ENCODE data around the gene IL17RC.
"Not testable (repeated sequence)": the region's sequence is repeated elsewhere in the genome, so short reads cannot be mapped to it uniquely, and the experiment has no call there.

IL17RC gene

GRCh38 chr3:9916346-9916733, 558 bp upstream of the IL17RC start:
- DNase-seq, result no peak

- DNase-seq, result no peak
Observed at GRCh38 chr3:9917820-9918219, 922 bp downstream of the IL17RC start.

- DNase-seq, result no peak
Observed at GRCh38 chr3:9918261-9919038, 1.6 kb downstream of the IL17RC start.

GRCh38 chr3:9928158-9928557, 11.3 kb downstream of the IL17RC start:
- no peak for DNase-seq

- DNase-seq, result peak in 1 of 2 experiments; percentile 40
Observed at GRCh38 chr3:9930804-9931418, 14.0 kb downstream of the IL17RC start.

GRCh38 chr3:9932535-9932842, 15.6 kb downstream of the IL17RC start:
- no peak for DNase-seq

- DNase-seq, result peak; percentile 84 to 87
Observed at GRCh38 chr3:9932843-9933560, 16.1 kb downstream of the IL17RC start.

GRCh38 chr3:9933561-9934234, 16.8 kb downstream of the IL17RC start, which contains the start of gene CRELD1:
Gene CRELD1, plus strand, starts transcription at chr3:9933834. Its CDS starts 605 bp downstream, at chr3:9934439.
- peak; percentile 95 to 96 for DNase-seq

GRCh38 chr3:9934235-9934621, 17.3 kb downstream of the IL17RC start:
- peak in 1 of 2 experiments; percentile 53 for DNase-seq

GRCh38 chr3:9934993-9935392, 18.1 kb downstream of the IL17RC start:
- no peak for DNase-seq

- DNase-seq, result no peak
Observed at GRCh38 chr3:9935966-9936510, 19.1 kb downstream of the IL17RC start.

- DNase-seq, result no peak
Observed at GRCh38 chr3:9937486-9938238, 20.8 kb downstream of the IL17RC start.

- no peak for DNase-seq
Observed at GRCh38 chr3:9938966-9939365, 22.1 kb downstream of the IL17RC start.

- not testable (repeated sequence) for DNase-seq
Observed at GRCh38 chr3:9939906-9940305, 23.0 kb downstream of the IL17RC start.

GRCh38 chr3:9940746-9941145, 23.8 kb downstream of the IL17RC start:
- no peak for DNase-seq

- no peak for DNase-seq
Observed at GRCh38 chr3:9942164-9942563, 25.3 kb downstream of the IL17RC start.

- no peak for DNase-seq
Observed at GRCh38 chr3:9942934-9943690, 26.2 kb downstream of the IL17RC start.

- DNase-seq, result no peak
Observed at GRCh38 chr3:9944271-9944670, 27.4 kb downstream of the IL17RC start.

GRCh38 chr3:9945358-9945757, 28.5 kb downstream of the IL17RC start:
- DNase-seq, result no peak

GRCh38 chr3:9946112-9947024, 29.5 kb downstream of the IL17RC start:
- DNase-seq, result no peak
